Measurements from ENCODE around the gene CLDN11. TPM values are rescaled to one million over a fixed set of nuclear protein-coding genes. Genes with fewer than 3 reads are reported as not detected.
A peak's percentile ranks its signal among the peaks of the same experiment; 100 is the strongest.

Gene CLDN11
- 81.6 and 104 TPM in 2 replicates for total RNA-seq (2014; rRNA removed; shearing (Covaris generic))

DNA sequence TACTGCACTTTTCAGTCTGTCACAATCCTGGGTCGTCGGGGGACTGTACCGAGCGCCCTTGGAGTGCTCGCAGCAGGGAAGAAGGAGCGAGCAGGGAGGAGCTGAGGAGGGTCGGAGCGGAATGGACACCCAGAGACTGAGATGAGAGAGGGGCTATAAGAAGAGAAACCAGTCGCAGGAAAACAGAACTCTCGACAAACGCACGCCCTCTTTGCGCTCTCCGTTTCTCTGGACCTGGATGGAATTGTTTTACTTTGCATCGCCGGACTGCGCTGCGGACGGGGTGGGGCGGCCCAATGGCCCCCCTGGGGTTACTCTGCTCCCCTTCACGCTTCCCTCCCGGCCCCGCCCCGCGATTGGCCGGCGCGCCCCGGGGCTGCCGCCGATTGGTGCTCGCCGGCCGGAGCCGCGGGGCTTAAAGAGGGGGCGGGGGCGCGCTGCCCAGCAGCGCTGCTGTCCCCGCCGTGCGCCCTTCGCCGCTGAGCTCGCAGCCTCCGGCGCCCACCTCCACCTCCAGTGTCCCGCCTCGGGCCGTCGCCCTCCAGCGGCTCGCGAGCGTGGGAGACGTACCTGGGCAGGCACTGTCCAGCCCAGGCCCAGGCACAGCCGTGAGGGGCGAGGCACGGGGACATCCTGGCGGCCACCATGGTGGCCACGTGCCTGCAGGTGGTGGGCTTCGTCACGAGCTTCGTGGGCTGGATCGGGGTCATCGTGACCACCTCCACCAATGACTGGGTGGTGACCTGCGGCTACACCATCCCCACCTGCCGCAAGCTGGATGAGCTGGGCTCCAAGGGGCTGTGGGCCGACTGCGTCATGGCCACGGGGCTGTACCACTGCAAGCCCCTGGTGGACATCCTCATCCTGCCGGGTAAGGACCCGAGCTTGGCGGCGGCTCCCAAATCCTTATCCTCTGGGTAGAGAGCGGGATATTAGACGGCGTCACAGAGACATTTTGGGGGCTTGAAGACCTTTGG lies at the start of gene CLDN11:
Gene CLDN11 (plus strand): TSS at position 447 of the 977 bp plus-strand sequence. CDS start 199 bp downstream, at position 646.
- peak; percentile 96 for DNase-seq
- Histone ChIP-seq H3K36me3 (replicated peaks; ENCODE audit: control insufficient read depth, insufficient read depth, low read length) (no peaks in the 10 kb centered on the region), H3K4me3 (ENCODE audit: insufficient read depth, low read depth, low read length) (peak within 1 kb of the TSS; percentile 44), H3K27me3 (ENCODE audit: control insufficient read depth, insufficient read depth, low read length) (peaks cover 25% of the 10 kb centered on the region)

GRCh38 chr3:170368921-170369320 lies 49.7 kb upstream of the CLDN11 start:
- Histone ChIP-seq H3K27me3 (ENCODE audit: control insufficient read depth, insufficient read depth, low read length) (no peaks in the 10 kb centered on the region), H3K4me3 (ENCODE audit: insufficient read depth, low read depth, low read length) (no peak overlapping the region), H3K36me3 (replicated peaks; ENCODE audit: control insufficient read depth, insufficient read depth, low read length) (peaks cover 10% of the 10 kb centered on the region)
- no peak for DNase-seq

GRCh38 chr3:170372190-170372879 lies 46.3 kb upstream of the CLDN11 start:
- DNase-seq, result no peak

DNA sequence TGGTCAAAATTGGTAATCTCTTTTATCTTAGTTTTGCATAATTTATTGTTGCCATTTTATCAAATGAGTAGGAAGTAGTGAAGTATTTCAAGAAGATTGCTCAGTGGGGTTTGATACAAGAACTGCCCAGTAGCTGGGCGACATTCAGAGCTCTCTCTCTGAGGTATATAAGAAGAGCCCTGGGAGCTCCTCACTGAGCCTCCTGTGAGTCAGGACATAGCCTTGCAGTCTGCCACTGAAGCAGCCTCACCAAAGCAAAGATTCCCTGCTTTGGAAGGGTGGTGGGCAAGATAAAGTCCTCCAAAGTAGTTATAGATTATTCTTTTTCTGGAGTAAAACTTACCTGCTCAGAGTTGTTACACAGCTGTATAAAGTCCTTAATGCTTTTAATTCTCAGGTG lies 35.1 kb upstream of the CLDN11 start:
- no peaks in the 10 kb centered on the region for H3K27me3 ChIP-seq (ENCODE audit: control insufficient read depth, insufficient read depth, low read length)
- no peak overlapping the region for H3K4me3 ChIP-seq (ENCODE audit: insufficient read depth, low read depth, low read length)
- peaks cover 42% of the 10 kb centered on the region for H3K36me3 ChIP-seq (replicated peaks; ENCODE audit: control insufficient read depth, insufficient read depth, low read length)
- no peak for DNase-seq

More at GRCh38 chr3:170372190-170372879, 46.3 kb upstream of the CLDN11 start:
- Histone ChIP-seq H3K27me3 (ENCODE audit: control insufficient read depth, insufficient read depth, low read length) (no peaks in the 10 kb centered on the region), H3K4me3 (ENCODE audit: insufficient read depth, low read depth, low read length) (no peak overlapping the region), H3K36me3 (replicated peaks; ENCODE audit: control insufficient read depth, insufficient read depth, low read length) (peaks cover 13% of the 10 kb centered on the region)

DNA sequence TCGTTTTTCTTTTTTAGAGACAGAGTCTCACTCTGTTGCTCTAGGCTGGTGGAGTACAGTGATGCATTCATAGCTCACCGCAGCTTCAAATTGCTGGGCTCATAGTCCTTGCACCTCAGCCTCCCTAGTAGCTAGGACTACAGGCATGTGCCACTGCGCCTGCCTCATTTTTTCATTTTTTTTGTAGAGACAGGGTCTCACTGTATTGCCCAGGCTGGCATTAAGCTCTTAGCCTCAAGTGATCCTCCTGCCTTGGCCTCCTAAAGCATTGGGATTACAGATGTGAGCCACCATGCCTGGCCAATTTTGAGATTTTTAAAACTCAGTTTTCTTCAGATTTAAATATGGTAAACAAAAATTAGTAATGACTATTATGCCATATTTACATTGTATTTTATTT lies 32.2 kb upstream of the CLDN11 start:
- Histone ChIP-seq H3K36me3 (replicated peaks; ENCODE audit: control insufficient read depth, insufficient read depth, low read length) (peaks cover 43% of the 10 kb centered on the region), H3K27me3 (ENCODE audit: control insufficient read depth, insufficient read depth, low read length) (no peaks in the 10 kb centered on the region), H3K4me3 (ENCODE audit: insufficient read depth, low read depth, low read length) (no peak overlapping the region)
- no peak for DNase-seq

DNA sequence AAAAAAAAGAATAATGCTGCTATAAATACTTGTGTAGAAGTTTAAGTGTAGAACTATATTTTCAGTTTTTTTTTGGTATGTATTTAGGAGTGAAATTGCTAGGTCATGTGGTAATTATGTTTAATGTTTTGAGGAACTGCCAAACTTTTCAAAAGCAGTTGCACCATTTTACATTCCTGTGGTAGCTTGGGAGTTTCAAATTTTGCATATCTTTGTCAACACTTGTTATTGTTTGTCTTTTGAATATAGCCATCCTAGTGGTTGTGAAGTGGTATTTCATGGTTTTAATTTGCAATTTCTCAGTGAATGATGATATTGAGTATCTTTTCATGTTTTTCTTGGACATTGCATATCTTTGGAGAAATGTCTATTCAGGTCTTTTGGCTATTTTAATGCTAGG lies 30.7 kb upstream of the CLDN11 start:
- no peak for DNase-seq
- H3K36me3 ChIP-seq (replicated peaks; ENCODE audit: control insufficient read depth, insufficient read depth, low read length), result peaks cover 45% of the 10 kb centered on the region
- H3K27me3 ChIP-seq (ENCODE audit: control insufficient read depth, insufficient read depth, low read length), result no peaks in the 10 kb centered on the region
- H3K4me3 ChIP-seq (ENCODE audit: insufficient read depth, low read depth, low read length), result no peak overlapping the region

GRCh38 chr3:170391108-170391507 lies 27.6 kb upstream of the CLDN11 start:
- DNase-seq, result no peak
- no peak overlapping the region for H3K4me3 ChIP-seq (ENCODE audit: insufficient read depth, low read depth, low read length)
- H3K36me3 ChIP-seq (replicated peaks; ENCODE audit: control insufficient read depth, insufficient read depth, low read length), result peaks cover 28% of the 10 kb centered on the region
- H3K27me3 ChIP-seq (ENCODE audit: control insufficient read depth, insufficient read depth, low read length), result no peaks in the 10 kb centered on the region

- DNase-seq, result no peak
- no peaks in the 10 kb centered on the region for H3K27me3 ChIP-seq (ENCODE audit: control insufficient read depth, insufficient read depth, low read length)
- H3K36me3 ChIP-seq (replicated peaks; ENCODE audit: control insufficient read depth, insufficient read depth, low read length), result peaks cover 2% of the 10 kb centered on the region; the same call in 1 of the 2 replicates
- H3K4me3 ChIP-seq (ENCODE audit: insufficient read depth, low read depth, low read length), result no peak overlapping the region
Observed at GRCh38 chr3:170397685-170398084, 21.0 kb upstream of the CLDN11 start.

GRCh38 chr3:170405101-170405500 lies 13.6 kb upstream of the CLDN11 start:
- Histone ChIP-seq H3K27me3 (ENCODE audit: control insufficient read depth, insufficient read depth, low read length) (no peaks in the 10 kb centered on the region), H3K4me3 (ENCODE audit: insufficient read depth, low read depth, low read length) (no peak overlapping the region), H3K36me3 (replicated peaks; ENCODE audit: control insufficient read depth, insufficient read depth, low read length) (no peaks in the 10 kb centered on the region)
- DNase-seq, result no peak

DNA sequence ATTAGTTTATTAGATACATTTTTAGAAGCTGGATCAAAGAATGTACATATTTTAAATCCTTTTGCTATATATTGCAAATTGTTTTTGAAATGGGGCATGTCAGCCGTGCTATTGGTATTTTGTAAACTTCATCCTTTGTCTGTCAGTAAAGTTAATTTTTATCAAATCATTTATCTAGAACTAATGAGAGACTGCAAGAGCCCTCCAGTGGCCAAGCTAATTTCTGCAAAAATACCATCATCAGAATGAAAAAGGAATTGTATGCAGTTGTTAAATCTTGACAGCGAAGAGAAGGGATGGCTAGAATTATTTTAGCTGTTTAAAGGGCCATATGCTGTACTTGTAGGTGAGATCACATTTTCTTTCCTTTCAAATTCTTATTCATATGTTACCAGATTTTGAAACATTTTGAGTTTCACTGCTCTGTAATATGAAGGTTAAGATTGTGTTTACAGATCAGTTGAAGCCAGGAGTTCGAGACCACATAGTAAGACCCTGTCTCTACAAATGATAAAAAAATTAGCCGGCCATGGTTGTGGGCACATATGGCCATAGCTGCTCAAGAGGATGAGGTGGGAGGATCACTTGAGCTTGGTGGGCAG lies 8.1 kb upstream of the CLDN11 start:
- DNase-seq, result no peak
- H3K36me3 ChIP-seq (replicated peaks; ENCODE audit: control insufficient read depth, insufficient read depth, low read length), result no peaks in the 10 kb centered on the region
- no peak overlapping the region for H3K4me3 ChIP-seq (ENCODE audit: insufficient read depth, low read depth, low read length)

DNA sequence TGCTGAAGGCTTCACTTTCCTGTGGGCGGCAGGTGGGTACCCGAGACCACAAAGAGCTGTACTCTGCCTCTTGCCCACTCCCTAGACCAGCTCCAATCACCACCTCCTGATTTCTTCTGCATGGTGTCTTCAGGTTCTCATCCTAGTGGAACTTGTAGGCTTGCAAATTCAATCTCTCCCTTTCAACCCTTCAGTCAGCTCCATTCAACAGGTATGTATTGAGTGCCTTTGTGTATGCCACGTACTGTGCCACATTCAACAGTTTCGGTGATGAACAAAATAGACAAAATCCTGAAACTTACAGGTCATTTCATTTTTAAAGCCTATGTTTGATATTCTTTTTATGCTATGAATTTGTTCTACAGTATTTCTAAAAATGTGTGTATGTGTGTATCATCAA lies 5.4 kb upstream of the CLDN11 start:
- Histone ChIP-seq H3K4me3 (ENCODE audit: insufficient read depth, low read depth, low read length) (no peak overlapping the region), H3K36me3 (replicated peaks; ENCODE audit: control insufficient read depth, insufficient read depth, low read length) (no peaks in the 10 kb centered on the region), H3K27me3 (ENCODE audit: control insufficient read depth, insufficient read depth, low read length) (peaks cover 5% of the 10 kb centered on the region; the same call in 1 of the 2 replicates)
- no peak for DNase-seq

More for the DNA sequence above, 8.1 kb upstream of the CLDN11 start:
- H3K27me3 ChIP-seq (ENCODE audit: control insufficient read depth, insufficient read depth, low read length), result no peaks in the 10 kb centered on the region

DNA sequence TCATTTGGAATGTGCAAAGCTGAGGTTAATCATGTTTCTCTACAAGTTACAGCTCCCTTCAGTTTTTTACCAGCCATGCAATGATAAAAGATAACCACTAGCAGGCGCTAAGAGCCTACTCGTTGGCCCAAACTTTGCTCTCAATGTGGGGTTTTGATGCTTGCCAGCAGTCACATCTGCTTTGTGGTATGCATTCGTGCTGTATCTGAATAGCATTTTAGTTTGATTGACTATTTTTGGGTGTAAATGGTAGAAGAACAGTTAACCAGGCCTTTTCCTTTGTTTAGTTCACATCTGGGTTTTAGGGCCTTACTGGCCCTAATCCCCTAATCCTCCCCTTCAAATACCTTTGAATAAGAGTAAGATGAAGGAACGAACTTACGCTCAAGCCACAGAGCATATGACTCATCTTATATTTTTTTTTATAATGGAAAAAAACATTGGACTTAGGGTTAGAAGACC lies 4.4 kb upstream of the CLDN11 start:
- DNase-seq, result peak; percentile 63
- peaks cover 14% of the 10 kb centered on the region for H3K27me3 ChIP-seq (ENCODE audit: control insufficient read depth, insufficient read depth, low read length)
- no peak overlapping the region for H3K4me3 ChIP-seq (ENCODE audit: insufficient read depth, low read depth, low read length)
- H3K36me3 ChIP-seq (replicated peaks; ENCODE audit: control insufficient read depth, insufficient read depth, low read length), result no peaks in the 10 kb centered on the region

DNA sequence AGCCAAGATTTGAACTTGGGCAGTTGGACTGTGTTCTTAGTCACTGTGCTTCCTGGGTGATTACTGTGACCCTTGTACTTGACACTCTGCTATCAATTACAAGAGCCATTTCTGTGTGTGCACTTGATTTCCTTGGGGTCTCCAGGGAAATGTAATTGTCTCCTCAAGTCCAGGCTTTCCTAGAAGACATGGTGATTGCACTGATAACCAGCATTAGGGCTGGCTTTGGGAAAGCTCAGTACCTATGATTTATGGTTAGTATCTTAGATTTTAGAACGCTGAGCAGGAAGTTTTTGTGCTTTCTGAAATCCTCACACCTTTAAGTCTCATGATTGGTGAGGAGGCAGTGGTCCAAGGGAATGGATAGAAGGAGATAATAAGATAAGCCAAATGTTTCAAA lies 1.6 kb upstream of the CLDN11 start:
- H3K4me3 ChIP-seq (ENCODE audit: insufficient read depth, low read depth, low read length), result no peak overlapping the region
- no peak for DNase-seq
- H3K27me3 ChIP-seq (ENCODE audit: control insufficient read depth, insufficient read depth, low read length), result peaks cover 25% of the 10 kb centered on the region
- H3K36me3 ChIP-seq (replicated peaks; ENCODE audit: control insufficient read depth, insufficient read depth, low read length), result no peaks in the 10 kb centered on the region

DNA sequence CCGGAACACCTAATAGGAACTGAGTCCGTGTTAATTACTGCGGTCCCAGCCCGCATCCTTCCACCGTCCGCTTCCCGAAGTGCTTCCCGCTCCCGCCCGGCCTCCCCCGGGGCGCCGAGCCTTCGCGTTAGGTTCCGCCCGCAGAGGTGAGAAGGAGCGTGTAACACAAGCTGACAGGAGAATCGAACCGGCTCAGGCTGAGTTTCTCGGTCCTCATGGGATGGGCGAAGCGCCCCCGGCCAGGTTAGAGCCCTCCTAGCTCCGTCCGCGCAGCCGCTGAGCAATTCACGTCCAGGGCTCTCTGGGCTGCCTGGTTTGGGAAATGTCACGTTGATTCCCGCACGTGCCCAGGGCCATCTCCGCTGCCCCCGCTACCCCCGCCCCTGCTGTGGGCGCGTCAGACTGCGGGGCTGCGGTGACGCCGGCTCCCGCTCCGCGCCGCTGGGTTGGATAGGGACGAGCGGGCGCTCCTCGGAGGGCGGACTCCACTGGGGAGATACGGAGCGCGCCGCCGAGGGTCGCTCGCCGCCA lies 954 bp downstream of the CLDN11 start:
- Histone ChIP-seq H3K36me3 (replicated peaks; ENCODE audit: control insufficient read depth, insufficient read depth, low read length) (no peaks in the 10 kb centered on the region), H3K4me3 (ENCODE audit: insufficient read depth, low read depth, low read length) (peak overlapping the region; percentile 44), H3K27me3 (ENCODE audit: control insufficient read depth, insufficient read depth, low read length) (peaks cover 25% of the 10 kb centered on the region)
- peak; percentile 89 for DNase-seq

Data from H7 (cell line).